NCI-H524 (cell line): ENCODE measurements around the gene OTUD5.

Source experiments
- DNase-seq, 2 experiments: peaks; one replicate each; lab custom pipeline; 2025; lab: John Stamatoyannopoulos, UW

Gene OTUD5

DNA sequence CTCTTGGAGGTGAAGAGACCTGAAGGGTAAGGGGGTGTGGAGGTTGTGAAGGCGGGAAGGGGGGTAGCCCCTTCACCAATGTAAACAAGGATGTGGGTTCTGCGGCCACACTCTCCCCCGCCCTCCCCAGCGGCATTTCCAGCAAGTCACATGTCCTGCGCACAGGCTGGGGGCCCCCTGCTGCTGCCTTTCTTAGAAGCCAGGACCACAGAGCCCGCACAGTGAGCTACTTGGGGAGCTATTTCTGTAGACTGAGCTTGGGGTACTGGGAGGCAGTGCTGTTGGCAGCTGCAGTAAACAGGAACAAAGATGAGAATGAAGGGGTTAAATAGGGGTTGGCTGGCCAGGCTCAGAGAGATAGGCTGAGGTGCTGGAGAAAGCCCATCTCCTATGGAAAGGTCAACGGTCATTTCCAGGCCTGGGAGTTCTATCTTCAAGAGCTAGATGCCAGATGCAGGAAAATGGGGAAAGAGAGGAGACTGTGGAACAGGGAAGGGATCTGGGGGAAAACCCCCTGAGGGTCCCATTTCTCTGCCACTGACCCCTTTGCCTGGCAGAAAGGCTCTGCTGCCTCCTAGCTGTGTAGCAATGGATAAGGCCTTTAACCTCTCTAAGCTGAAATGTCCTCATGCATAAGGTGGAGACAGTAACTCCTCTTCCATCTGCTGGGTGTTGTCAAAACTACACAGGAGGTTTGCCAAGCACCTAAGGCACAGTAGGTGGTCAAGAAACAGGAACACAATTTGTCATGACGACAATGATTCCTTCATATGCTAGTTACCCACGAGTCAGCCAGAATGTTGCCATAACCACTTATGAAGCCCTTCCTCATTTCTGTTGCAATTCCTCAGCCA, 20.1 kb downstream of the OTUD5 start:
- no peak for DNase-seq

DNA sequence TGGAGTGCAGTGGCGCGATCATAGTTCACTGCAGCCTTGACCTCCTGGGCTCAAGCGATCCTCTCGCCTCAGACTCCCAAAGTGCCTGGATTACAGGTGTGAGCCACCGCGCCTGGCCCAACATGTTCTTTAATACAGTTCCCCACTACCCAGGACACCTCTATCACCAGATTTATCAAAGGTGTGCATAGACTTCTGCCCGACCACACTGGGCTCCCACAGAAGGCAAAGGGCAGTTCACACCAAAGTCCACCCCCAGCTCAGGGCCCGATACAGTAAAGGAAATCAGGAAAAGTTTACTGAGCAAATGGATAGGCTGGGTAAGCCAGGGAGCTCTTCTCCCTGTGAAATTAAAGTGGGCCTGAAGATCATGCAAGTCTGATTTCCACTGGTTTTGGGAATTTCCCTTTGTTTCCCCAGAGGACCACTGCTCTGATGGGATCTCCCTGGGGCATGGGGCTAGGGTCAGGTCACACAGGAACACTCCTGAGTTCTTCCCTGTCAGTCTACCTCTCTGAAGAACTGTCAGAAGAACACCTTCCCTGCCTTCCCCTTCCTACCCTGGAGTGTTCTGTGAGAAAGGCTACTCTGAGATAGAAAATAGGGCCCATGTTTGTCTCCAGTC, 20.9 kb downstream of the OTUD5 start:
- no peak for DNase-seq

DNA sequence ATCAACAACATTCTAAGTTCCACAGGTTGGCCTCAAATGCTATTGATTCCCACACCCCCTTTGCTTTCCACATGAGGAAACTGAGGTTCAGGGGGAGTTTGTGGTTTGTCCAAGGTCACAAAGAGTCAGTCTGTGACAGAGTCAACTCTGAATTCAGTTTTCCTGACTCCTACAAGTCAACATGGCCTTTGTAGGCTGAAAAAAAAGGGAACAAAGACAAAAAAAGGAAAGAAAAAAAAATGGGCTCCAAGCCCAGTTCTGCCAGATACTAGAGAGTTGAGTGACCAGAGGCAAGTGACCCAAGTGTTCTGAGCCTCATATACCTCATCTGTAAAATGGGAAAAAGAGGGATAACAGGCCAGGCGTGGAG, 22.1 kb downstream of the OTUD5 start:
- no peak for DNase-seq

DNA sequence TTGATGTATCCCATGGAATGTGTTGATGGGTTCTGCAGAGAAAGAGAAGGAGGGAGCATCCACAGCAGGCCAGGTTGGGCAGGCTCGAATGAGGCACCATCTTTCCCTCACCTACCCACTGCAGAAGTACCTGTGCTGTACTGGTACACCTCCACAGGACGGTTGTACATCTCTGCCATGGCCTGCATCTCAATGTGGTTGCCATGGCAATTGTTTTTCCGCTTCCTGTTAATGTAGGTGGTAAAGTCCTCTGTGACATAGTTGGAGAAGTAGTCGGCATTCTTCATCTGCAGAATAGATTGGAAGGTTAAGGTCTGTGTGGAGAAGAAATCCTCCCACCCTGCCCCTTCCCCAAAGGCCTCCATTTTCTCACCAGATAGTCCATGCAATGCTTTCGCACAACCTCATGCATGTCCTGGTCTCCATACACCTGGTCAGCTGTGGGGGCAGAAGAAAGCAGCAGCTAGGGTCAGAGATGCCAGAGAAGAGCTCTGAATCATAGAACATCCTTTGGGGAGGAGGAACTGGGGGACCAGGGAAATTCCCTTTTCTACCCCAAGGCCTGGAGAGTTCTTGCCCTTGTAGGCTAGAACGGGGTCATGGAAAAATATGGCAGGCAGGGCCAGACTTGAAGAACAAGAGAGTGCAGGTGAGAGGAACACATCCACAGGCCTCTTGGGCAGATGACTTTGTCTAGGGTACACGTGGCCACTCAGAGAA, 22.7 kb downstream of the OTUD5 start:
- DNase-seq, result no peak

DNA sequence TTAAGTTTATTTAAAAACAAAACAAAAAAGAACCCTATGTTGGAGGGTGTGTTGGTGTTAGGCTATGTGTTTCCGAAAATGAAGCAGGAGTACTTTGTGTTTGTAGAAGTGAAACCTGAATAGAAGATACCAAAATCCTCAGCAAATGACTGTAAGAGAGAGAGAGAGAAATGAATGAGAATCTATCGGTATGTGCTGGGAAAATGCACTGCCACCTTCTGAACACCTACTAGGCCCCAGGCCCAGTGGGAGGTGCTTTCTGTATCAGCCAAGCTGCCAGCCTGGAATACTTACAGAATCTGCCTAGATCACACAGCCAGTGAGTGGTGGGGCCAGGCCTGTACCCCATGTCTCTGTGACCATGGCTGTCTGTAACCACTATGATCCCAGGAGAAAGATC, 23.6 kb downstream of the OTUD5 start:
- no peak for DNase-seq

DNA sequence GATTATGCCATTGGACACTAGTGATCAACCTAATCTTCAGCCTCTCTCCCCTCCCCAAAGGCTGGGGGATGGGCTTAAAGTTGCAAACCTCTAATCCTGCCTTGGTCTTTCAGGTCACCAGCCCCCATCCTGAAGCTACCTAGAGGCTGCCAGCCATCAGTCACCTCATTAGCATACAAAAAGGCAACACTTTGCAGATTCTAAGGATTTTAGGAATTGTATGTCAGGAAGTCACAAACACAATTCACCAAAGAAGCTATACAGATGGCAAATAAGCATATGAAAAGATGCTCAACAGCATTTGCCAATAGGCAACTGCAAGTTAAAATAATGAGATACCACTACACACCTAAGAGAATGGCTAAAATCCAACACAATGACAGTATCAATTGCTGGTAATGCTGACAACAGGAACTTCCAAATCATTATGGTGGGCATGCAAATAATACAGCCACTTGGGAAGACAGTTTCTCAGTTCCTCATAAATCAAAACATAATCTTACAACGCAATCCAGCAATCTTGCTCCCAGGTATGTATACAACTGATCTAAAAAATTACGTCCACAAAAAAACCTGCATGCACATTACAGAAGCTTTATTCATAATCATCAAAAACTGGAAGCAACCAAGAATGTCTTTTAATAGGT, 29.5 kb downstream of the OTUD5 start:
- no peak for DNase-seq

DNA sequence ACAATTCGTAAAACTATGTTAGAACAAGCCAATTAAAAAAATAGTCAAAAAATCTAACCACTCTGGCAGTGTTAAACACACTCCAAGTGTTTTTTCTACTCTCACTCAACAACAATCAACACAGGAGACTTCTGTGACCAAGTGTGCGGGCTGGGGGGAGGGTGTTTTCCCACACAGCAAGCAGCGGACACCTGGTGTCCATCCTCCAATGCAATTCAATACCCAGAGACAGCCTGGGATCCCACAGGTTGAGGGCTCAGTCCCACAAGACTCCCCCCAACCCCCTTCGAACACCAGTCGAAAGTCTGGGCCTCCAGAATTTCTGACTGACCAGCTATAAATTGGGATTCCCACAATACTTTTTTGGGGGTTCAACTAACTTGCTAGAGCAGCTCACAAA, 30.3 kb downstream of the OTUD5 start:
- DNase-seq, result no peak

DNA sequence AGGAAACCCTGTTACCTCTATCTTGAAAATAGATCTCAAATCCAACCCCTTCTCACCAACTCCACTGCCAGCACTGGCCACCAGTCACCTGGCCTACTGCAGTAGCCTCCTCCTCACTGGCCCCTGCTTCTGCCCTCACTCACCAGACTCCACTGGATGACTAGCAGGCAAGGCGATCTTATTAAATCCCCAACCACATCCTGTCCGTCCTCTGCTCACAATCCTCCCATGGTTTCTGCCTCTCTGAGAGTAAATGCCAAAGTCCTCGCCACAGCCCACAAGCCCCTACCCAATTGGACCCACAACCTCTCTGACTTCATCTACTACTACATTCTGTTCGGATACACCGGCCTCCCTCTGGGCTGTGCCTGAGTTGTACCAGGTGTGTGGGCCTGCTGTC, 33.1 kb downstream of the OTUD5 start:
- no peak for DNase-seq

DNA sequence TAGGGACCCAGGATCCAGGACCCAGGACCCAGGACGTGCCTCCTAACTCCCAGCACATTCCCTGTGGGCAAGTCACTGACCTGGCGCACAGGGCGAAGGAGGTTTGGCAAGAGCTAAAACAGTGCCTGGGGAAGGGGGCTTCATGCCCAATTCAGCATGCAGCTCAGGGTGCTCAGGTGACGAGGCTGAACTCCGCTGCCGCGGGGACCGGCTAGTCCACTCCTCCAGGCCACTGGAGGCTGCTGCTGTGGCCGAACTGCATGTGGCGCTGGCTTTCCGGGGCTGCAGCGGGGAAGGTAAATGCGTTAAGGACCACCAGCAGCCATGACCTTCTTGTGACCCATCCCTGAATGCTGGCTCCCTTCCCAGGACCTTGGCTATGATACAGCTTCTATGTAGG, 33.6 kb downstream of the OTUD5 start:
- DNase-seq, result no peak

DNA sequence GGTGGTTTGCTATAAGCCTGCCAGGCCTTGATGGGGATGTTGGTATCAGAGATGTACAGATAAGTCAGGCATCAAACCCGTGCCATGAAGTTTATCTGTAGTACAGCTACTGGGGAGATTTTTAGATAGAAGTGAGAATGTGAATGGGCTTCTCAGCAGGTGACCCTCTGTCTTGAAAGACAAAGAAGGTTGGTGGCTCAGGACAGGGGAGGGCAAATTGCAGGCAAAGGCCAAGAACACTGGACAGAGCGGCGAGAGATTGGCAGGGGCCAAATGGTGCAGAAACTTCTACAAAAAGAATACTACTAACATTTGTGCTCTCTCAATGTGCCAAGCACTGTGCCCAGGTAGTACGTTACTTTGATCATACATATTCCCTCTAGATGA, 36.7 kb downstream of the OTUD5 start:
- no peak for DNase-seq

DNA sequence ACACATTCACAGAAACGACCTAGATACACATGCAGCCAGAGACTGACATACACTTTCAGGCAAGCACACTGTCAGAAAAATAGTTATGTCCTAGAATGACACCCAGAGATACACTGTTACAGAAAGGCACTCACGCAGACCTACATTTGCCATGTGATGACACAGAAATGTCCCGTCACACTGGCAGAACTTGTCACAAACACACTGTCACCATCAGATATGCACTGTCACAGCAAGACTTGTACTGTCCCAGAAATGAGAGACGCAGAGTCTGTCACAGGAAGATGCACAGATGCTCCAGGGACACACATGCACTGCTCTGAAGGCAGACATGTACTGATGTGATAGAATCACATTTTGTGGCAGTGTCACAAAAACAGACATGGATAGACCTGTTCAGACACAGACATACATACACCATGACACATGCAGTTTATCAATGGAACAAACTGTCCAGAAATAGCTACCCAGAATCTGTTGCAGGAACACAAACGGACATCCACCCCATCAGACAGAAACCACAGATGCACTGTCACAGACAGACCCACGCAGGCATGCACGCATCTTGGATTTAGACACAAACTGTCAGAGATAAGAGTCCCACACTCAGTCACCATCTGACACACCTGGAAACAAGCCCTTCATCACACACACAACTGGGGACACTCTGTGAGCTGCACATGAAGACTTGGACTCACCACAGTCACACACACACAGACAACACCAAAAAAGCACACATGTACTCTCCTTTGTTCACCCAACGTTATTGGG, 37.3 kb downstream of the OTUD5 start:
- DNase-seq, result peak in 1 of 2 experiments; percentile 8

DNA sequence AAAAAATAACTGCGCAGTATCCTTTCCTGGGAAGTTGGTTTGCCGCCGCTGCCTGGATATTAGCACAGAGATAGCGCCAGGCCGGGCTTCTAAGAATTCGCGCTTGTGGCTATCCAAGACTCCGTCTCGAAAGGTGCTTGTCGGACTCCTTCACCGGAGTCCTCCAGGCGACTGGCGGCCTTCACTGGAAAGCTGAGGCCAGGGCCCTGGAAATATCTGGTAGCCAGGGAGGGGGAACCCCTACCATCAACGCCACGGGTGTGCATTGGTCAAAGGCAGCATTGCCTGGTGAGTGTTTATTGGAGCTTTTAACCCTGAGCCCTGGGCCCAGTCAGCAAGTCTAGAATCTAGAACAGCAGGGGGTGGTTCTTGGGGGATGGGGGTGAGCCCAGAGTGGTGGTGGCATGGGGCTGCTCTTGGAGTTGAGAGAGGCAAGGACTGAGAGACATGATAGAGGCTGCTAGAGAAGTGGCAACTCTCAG, 38.0 kb downstream of the OTUD5 start:
- DNase-seq, result peak; percentile 28 to 65

DNA sequence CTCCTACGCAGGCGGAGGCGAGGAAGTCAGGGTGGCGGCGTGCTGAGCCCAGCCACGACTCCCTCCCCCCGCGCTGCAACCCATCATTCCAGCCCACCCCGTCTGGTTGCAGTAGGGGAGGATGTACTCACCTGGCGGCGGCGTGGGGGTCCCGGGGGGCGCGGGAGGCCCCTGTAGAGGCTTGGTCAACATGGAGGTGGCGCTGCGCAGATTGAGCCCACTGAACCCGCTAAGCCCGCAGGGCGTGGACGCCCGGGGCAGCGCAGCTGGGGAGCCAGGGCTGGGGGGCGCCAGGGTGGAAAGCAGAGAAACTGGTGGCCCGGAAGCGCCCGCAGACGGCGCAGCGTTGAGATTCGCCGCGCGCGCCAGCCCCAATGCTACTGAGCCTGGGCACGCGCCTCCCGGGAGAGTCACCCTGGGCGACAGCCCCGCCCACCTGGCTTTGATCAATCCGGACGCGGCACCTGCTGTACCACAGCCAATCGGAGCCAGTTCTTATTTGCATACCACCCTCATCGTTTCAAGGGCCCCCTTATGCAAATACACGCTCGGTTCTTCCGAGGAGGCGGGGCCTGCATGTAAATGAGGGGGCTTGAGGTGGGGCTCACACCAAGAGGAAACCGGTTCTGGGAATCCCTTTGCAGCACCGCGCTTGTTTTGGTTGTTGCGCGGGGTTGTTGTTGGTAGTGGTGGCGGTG, 38.6 kb downstream of the OTUD5 start, which contains the start of gene PIM2:
Gene PIM2, minus strand, starts transcription at position 382 of the 698 bp plus-strand sequence. Its CDS starts 190 bp downstream, at position 192.
- DNase-seq, result peak; percentile 95 to 97

DNA sequence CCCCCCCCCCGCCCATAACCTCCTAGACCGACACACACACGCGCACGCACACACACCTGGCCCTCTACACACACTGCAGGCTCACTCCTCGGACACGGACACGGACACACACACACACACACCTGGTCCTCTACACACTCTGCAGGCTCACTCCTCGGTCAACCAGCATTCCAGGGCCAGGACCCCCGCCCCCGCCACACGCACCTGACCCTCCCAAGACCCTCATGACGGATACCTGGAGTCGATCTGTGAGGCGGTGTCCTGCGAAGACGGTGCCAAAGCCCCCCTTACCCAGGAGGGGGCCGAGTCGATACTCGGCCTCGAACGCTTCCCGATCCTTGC, 39.1 kb downstream of the OTUD5 start:
- DNase-seq, result no peak

DNA sequence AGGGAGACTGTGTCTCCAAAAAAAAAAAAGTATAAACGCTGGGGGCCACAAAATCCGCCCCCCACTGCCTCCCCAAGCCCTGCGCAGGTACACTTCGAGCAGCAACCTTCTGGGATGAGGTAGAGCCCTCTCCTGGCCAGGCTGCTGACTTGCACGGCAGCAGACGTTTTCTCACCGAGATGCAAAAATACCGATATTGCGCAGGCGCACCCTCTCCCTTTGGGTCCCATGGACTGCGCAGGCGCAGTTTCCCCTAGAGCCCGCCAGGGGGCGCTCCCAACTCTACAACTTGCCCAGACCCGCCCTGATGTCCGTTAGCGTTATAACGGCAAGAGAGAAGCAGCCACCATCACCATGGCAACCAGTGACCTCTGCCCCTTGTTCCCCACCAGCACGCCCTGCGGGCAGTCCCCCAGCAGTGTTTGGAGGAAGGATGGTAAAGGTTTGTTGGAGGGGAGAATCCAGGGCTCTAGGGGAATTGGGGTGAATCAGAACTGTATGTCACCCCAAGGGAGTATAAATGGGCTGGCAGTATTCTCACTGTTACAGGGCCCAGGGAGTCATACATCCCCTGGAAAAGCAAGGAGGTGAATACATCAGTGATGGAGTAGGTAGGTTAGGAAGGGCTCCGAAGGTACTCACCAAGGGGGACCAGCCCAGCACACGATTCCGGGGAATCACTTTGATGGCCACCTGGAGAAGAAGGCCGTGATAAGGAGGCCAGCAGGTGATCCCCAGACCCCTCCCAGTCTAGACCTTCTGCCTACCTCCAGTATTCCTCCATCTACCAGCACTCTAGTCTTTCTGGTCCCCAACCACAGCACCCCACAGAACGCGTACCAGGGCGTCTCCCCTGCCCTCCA, 40.0 kb downstream of the OTUD5 start:
- DNase-seq, result peak; percentile 91 to 94

DNA sequence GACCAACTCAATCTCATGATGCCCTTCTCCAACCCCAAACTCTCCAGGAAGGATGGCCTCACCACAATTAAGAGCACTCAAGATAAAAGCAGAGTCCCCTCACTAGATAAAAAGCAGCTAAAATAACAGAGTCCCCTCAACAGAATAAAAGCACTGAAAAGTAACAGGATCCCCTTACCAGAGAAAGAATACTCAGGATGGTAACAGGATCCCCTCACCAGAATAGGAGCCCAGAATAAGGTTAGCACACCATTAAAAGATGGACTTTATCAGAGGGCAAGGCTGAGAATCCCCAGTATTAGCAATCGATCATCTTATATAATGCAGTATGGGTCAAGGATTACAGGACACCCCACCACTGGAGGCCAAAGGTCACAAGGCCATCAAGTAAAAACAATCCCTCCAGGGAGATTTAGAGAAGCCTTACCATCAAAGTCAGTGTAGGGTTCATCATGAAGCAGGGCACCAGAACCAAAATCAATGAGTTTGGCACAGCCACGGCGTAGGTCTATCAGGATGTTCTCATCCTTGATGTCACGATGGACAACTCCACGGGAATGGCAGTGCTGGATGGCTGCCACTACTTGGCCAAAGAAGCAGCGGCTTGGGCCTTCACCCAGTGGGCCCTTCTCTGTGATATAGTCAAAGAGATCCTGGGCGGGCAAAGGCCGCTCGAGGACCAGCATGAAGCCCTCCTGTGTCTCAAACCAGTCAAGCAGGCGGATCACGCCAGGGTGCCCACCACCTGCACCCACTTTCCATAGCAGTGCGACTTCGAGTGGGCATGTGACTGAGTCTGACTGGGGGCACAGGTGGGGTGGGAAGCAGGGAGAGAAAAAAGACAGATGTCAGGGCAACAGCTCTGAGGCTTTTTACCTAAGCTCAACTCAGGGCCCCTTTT, 42.6 kb downstream of the OTUD5 start:
- DNase-seq, result no peak

DNA sequence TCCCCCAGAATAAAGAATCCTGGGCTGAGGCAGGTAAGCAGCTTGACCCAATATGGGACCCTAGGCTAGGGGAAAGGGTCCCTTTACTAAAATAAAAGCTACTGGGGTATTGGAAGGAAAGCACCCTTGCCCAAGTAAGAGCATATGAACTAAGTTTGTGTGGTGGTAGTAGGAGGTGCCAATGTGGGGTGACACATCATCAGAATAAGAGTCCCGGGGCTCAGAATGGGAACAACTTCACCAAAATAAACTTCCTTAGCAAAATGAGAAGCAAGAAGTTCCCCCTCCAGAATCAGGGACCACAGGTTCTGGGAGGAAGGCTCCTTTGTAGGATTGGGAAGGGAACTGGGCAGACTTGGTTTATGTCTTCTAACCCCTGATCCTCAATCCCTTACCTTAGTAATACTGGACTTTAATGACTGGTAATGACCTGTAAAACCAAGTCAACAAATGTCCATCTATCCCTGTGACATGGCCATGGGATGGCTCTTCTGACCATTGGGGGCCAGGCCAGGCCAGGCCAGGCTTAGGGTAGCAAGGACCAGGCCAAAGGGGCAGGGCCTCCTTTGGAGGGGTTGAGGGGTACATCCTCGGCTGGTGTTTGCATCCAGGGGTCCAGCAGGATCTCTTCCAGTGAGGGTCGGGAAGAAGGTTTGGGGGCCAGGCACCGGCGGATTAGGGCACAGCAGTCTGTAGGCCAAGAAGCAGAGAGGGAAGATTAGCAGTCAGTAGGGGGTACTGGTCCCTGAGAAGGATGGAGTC, 43.6 kb downstream of the OTUD5 start:
- DNase-seq, result no peak
